Liver (tissue), 9 donors: Measurements from ENCODE around the gene VSTM2L. TPM values are rescaled to one million over a fixed set of nuclear protein-coding genes. Genes with fewer than 3 reads are reported as not detected.

Experiments
- DNase-seq: peaks from one replicate; pipeline ENCODE4 v3.0.0-alpha.2; 2017; ENCODE audit warnings: low spot score
- H3K27ac ChIP-seq, 2 donors: one replicate each; pipeline ENCODE4 v1.7.0; 2013; ENCODE audit warnings: inconsistent platforms in 2 of 2, low read length in 2 of 2, control low read depth in 1 of 2, low read depth in 1 of 2, mild to moderate bottlenecking in 1 of 2
- H3K27me3 ChIP-seq, 4 donors: one replicate each; pipeline versions ENCODE4 v1.6.1 to v1.7.0; 2013; ENCODE audit warnings: low read length in 3 of 4, inconsistent platforms in 1 of 4, mild to moderate bottlenecking in 1 of 4, moderate library complexity in 1 of 4; ENCODE audit not compliant: control insufficient read depth in 4 of 4, insufficient read depth in 4 of 4
- H3K36me3 ChIP-seq, 4 donors: one replicate each; pipeline versions ENCODE4 v1.6.1 to v1.7.0; 2013; ENCODE audit warnings: low read length in 3 of 4, mild to moderate bottlenecking in 3 of 4, low read depth in 1 of 4, moderate library complexity in 1 of 4; ENCODE audit not compliant: control insufficient read depth in 4 of 4, insufficient read depth in 3 of 4
- H3K4me1 ChIP-seq, 4 donors: one replicate each; pipeline versions ENCODE4 v1.6.1 to v1.7.0; 2013; ENCODE audit warnings: low read length in 3 of 4, mild to moderate bottlenecking in 3 of 4, moderate library complexity in 1 of 4; ENCODE audit not compliant: control insufficient read depth in 4 of 4, insufficient read depth in 4 of 4
- H3K4me3 ChIP-seq, 3 donors: one replicate each; pipeline versions ENCODE4 v1.6.1 to v1.7.0; 2013; ENCODE audit warnings: low read length in 3 of 3, control low read depth in 1 of 3, low read depth in 1 of 3, mild to moderate bottlenecking in 1 of 3
- H3K9ac ChIP-seq, 2 donors: one replicate each; pipeline ENCODE4 v1.7.0; 2013; ENCODE audit warnings: low read length in 2 of 2, mild to moderate bottlenecking in 2 of 2, moderate library complexity in 2 of 2, control low read depth in 1 of 2, low read depth in 1 of 2
- H3K9me3 ChIP-seq, 4 donors: one replicate each; pipeline versions ENCODE4 v1.6.1 to v1.7.0; 2013; ENCODE audit warnings: low read length in 3 of 4; ENCODE audit not compliant: control insufficient read depth in 4 of 4
- ATF3 ChIP-seq: IDR thresholded peaks from 2 replicates; pipeline ENCODE4 v1.6.1; 2016; ENCODE audit warnings: antibody characterized with exemption
- CTCF ChIP-seq: fragments of 150-350 bp; IDR thresholded peaks from 2 replicates; pipeline ENCODE4 v1.5.1; 2017; ENCODE audit warnings: improper control_type of control experiment, low read depth, low read length; ENCODE audit not compliant: missing input control
- EGR1 ChIP-seq, 2 donors: IDR thresholded peaks; 2 replicates each; pipeline ENCODE4 v1.6.1; 2016 to 2018; ENCODE audit warnings: antibody characterized with exemption in 2 of 2, low read depth in 2 of 2
- FOXA1 ChIP-seq: IDR thresholded peaks from 2 replicates; pipeline ENCODE4 v1.6.1; 2016; ENCODE audit warnings: antibody characterized with exemption
- FOXA2 ChIP-seq: IDR thresholded peaks from 2 replicates; pipeline ENCODE4 v1.6.1; 2016; ENCODE audit warnings: antibody characterized with exemption
- GABPA ChIP-seq, 2 donors: IDR thresholded peaks in 1 of 2; conservative IDR thresholded peaks in 1 of 2; 2 replicates each; pipeline ENCODE4 v1.6.1; 2016; ENCODE audit warnings: antibody characterized with exemption in 2 of 2, mild to moderate bottlenecking in 1 of 2, moderate library complexity in 1 of 2
- HNF4A ChIP-seq, 2 donors: conservative IDR thresholded peaks; 2 replicates each; pipeline ENCODE4 v1.6.1; 2016; ENCODE audit warnings: antibody characterized with exemption in 2 of 2, mild to moderate bottlenecking in 2 of 2
- MAX ChIP-seq: IDR thresholded peaks from 2 replicates; pipeline ENCODE4 v1.6.1; 2016; ENCODE audit warnings: antibody characterized with exemption
- NR2F2 ChIP-seq: IDR thresholded peaks from 2 replicates; pipeline ENCODE4 v1.6.1; 2016; ENCODE audit warnings: antibody characterized with exemption
- RAD21 ChIP-seq, 2 donors: IDR thresholded peaks; 2 replicates each; pipeline ENCODE4 v1.6.1; 2016; ENCODE audit warnings: antibody characterized with exemption in 2 of 2, mild to moderate bottlenecking in 2 of 2
- REST ChIP-seq: IDR thresholded peaks from 2 replicates; pipeline ENCODE4 v1.6.1; 2016; ENCODE audit warnings: antibody characterized with exemption, mild to moderate bottlenecking
- RXRA ChIP-seq, 2 donors: IDR thresholded peaks; 2 replicates each; pipeline ENCODE4 v1.6.1; 2017 to 2018; ENCODE audit warnings: antibody characterized with exemption in 2 of 2, mild to moderate bottlenecking in 1 of 2
- SP1 ChIP-seq: IDR thresholded peaks from 2 replicates; pipeline ENCODE4 v1.6.1; 2018; ENCODE audit warnings: antibody characterized with exemption, mild to moderate bottlenecking
- TAF1 ChIP-seq: conservative IDR thresholded peaks from 2 replicates; pipeline ENCODE4 v1.6.1; 2016; ENCODE audit warnings: antibody characterized with exemption, mild to moderate bottlenecking
- YY1 ChIP-seq: IDR thresholded peaks from 2 replicates; pipeline ENCODE4 v1.6.1; 2016; ENCODE audit warnings: antibody characterized with exemption, mild to moderate bottlenecking
- ZBTB33 ChIP-seq: IDR thresholded peaks from 2 replicates; pipeline ENCODE4 v1.6.1; 2016; ENCODE audit warnings: antibody characterized with exemption
- WGBS: extraction: QIAGEN DNeasy Blood & Tissue Kit; methylation state at CpG from one replicate; pipeline ENCODE4 v1.1.7; 2013; 5-methylcytosine and 5-hydroxymethylcytosine counted together
- polyA plus RNA-seq, 2 donors: library from polyadenylated mRNA; stranded (reverse) in 1 of 2; unstranded in 1 of 2; fragments of 200-250 nt in 1 of 2; fragments of >200 nt in 1 of 2; fragmentation: Nextera tagmentation in 1 of 2; extraction: Ambion mirVana in 1 of 2; gene quantifications; one replicate each; pipeline versions ENCODE4 v1.2.1 to v1.2.3, GENCODE V29; 2013 to 2015
- total RNA-seq, 2 donors: library from RNA; depleted of rRNA; stranded (reverse); fragments of >200 nt; gene quantifications; one replicate each; pipeline ENCODE4 v1.2.3, GENCODE V29; 2014
- donor health status: healthy.
- donor health status: healthy.
- donor health status: healthy.
- donor health status: healthy.
- donor health status: healthy.

Gene VSTM2L
- total and polyA plus RNA-seq, 4 donors, result 0.31 to 0.79 (median 0.56) TPM

GRCh38 chr20:37915434-37915787 is 12.5 kb downstream of the VSTM2L start (continued):
- TF ChIP-seq CTCF (no peak), FOXA1 (no peak), NR2F2 (no peak)

- WGBS, result 22% methylated on average over 21 of the region's 21 CpGs
- TF ChIP-seq CTCF (no peak), SP1 (no peak), RXRA (IDR thresholded peaks at IDR 0.05) (no peak), HNF4A (conservative IDR thresholded peaks at IDR 0.05) (no peak), ZBTB33 (no peak), MAX (no peak), GABPA (IDR thresholded peaks at IDR 0.05 in 1 of 2, conservative IDR thresholded peaks at IDR 0.05 in 1 of 2) (no peak), NR2F2 (no peak), EGR1 (IDR thresholded peaks at IDR 0.05; ENCODE audit: low read depth in 2 of 2) (no peak), RAD21 (IDR thresholded peaks at IDR 0.05) (no peak)
- DNase-seq, result no peak
- Histone ChIP-seq H3K9me3 (no peaks in the 10 kb centered on the region), H3K27me3 (no peaks in the 10 kb centered on the region), H3K4me1 (peaks cover 0 to 10% (median 3%) of the 10 kb centered on the region in 4 donors), H3K4me3 (no peak overlapping the region), H3K27ac (no peak overlapping the region), H3K9ac (no peak overlapping the region), H3K36me3 (no peaks in the 10 kb centered on the region)
Measured at GRCh38 chr20:37915800-37916570, 13.1 kb downstream of the VSTM2L start.

- TF ChIP-seq YY1 (no peak), EGR1 (IDR thresholded peaks at IDR 0.05; ENCODE audit: low read depth in 2 of 2) (no peak), FOXA2 (no peak), SP1 (no peak), FOXA1 (no peak), HNF4A (conservative IDR thresholded peaks at IDR 0.05) (no peak), TAF1 (no peak), MAX (no peak), RAD21 (IDR thresholded peaks at IDR 0.05) (no peak), REST (no peak), ATF3 (no peak)
- no peak for DNase-seq
- no peak overlapping the region for H3K9ac ChIP-seq
- H3K4me1 ChIP-seq, result peaks cover 0 to 10% (median 3%) of the 10 kb centered on the region in 4 donors
- no peaks in the 10 kb centered on the region for H3K36me3 ChIP-seq
- H3K4me3 ChIP-seq, result no peak overlapping the region
- H3K27ac ChIP-seq, result no peak overlapping the region
- no peaks in the 10 kb centered on the region for H3K27me3 ChIP-seq
- WGBS, result 72% methylated on average over 12 of the region's 12 CpGs
- no peaks in the 10 kb centered on the region for H3K9me3 ChIP-seq
Measured at GRCh38 chr20:37917461-37917860, 14.5 kb downstream of the VSTM2L start.
